Activated CD4-positive, alpha-beta T cell treated with anti-CD3 and anti-CD28 coated beads, Interleukin-2, amount 10 ng/mL, durations not matched to agents 7 days and 5 days (primary cell): ENCODE results near the gene LIN7C. TPM values are rescaled to one million over a fixed set of nuclear protein-coding genes. Genes with fewer than 3 reads are reported as not detected.

ENCODE experiments used
- CTCF ChIA-PET: fragments of 350-600 bp; sonication (Branson Sonifier 250); formaldehyde crosslinking; loops from one replicate; lab custom pipeline; 2021; ENCODE audit warnings: antibody characterized with exemption; lab: Charles Lee
- POLR2A ChIA-PET: fragments of 350-600 bp; sonication (Branson Sonifier 250); formaldehyde crosslinking; loops from one replicate; lab custom pipeline; 2021; ENCODE audit warnings: antibody characterized with exemption; lab: Charles Lee
- DNase-seq: peaks from one replicate; pipeline ENCODE4 v3.0.0-alpha.2; 2020
- H3K27ac Mint-ChIP-seq: one replicate; pipeline ENCODE4 v1.8.0; 2021; ENCODE audit warnings: mild to moderate bottlenecking, moderate library complexity, mixed read lengths
- H3K27me3 Mint-ChIP-seq: one replicate; pipeline ENCODE4 v1.8.0; 2021; ENCODE audit warnings: mixed read lengths
- H3K36me3 Mint-ChIP-seq: one replicate; pipeline ENCODE4 v1.8.0; 2021; ENCODE audit warnings: low read depth, mixed read lengths
- H3K4me1 Mint-ChIP-seq: one replicate; pipeline ENCODE4 v1.8.0; 2021; ENCODE audit warnings: mixed read lengths
- H3K4me3 Mint-ChIP-seq: one replicate; pipeline ENCODE4 v1.8.0; 2021; ENCODE audit warnings: mild to moderate bottlenecking, moderate library complexity, mixed read lengths
- H3K9me3 Mint-ChIP-seq: one replicate; pipeline ENCODE4 v1.8.0; 2021; ENCODE audit warnings: mixed read lengths
- total RNA-seq, 2 experiments: library from RNA; stranded (reverse); gene quantifications; one replicate each; pipeline ENCODE4 v1.2.3, GENCODE V29; 2021

LIN7C gene
- total RNA-seq, 2 experiments from 2014 or later = 22.3 to 24.5 TPM

GRCh38 chr11:27464909-27465308, 41.7 kb downstream of the LIN7C start:
- POLR2A ChIA-PET = no interaction called here
- Mint-ChIP-seq H3K27ac (no peak overlapping the region), H3K9me3 (no peaks in the 10 kb centered on the region), H3K4me1 (no peaks in the 10 kb centered on the region), H3K4me3 (no peak overlapping the region), H3K27me3 (peaks cover 17% of the 10 kb centered on the region), H3K36me3 (no peaks in the 10 kb centered on the region)
- DNase-seq = no peak
- CTCF ChIA-PET = interaction anchor here (0.5 to 0.8 kb wide), 2 partner anchors 21 to 269 kb away, joined by 3 read pairs; no protein-coding TSS in a partner anchor

GRCh38 chr11:27464289-27464696, 42.3 kb downstream of the LIN7C start:
- CTCF ChIA-PET = interaction anchor here (0.5 kb wide), 1 partner anchor 268 kb away, joined by 3 read pairs; no protein-coding TSS in a partner anchor

GRCh38 chr11:27462543-27462942, 44.0 kb downstream of the LIN7C start:
- Mint-ChIP-seq H3K27me3 (peaks cover 7% of the 10 kb centered on the region), H3K36me3 (no peaks in the 10 kb centered on the region), H3K4me3 (no peak overlapping the region), H3K4me1 (no peaks in the 10 kb centered on the region), H3K27ac (no peak overlapping the region), H3K9me3 (no peaks in the 10 kb centered on the region)
- ChIA-PET CTCF (no interaction called here), POLR2A (no interaction called here)
- DNase-seq = no peak

More at GRCh38 chr11:27464289-27464696, 42.3 kb downstream of the LIN7C start:
- peaks cover 11% of the 10 kb centered on the region for H3K27me3 Mint-ChIP-seq
- POLR2A ChIA-PET = no interaction called here
- H3K4me3 Mint-ChIP-seq = no peak overlapping the region
- DNase-seq = no peak
- H3K36me3 Mint-ChIP-seq = no peaks in the 10 kb centered on the region
- H3K4me1 Mint-ChIP-seq = no peaks in the 10 kb centered on the region
- H3K27ac Mint-ChIP-seq = no peak overlapping the region
- no peaks in the 10 kb centered on the region for H3K9me3 Mint-ChIP-seq

- Mint-ChIP-seq H3K9me3 (no peaks in the 10 kb centered on the region), H3K4me1 (no peaks in the 10 kb centered on the region), H3K27me3 (no peaks in the 10 kb centered on the region), H3K36me3 (no peaks in the 10 kb centered on the region), H3K4me3 (no peak overlapping the region), H3K27ac (no peak overlapping the region)
- POLR2A ChIA-PET = no interaction called here
- CTCF ChIA-PET = interaction anchor here (0.6 kb wide), 1 partner anchor 39 kb away, joined by 4 read pairs; no protein-coding TSS in a partner anchor
- DNase-seq = no peak
Observed at GRCh38 chr11:27460158-27460978, 46.2 kb downstream of the LIN7C start.

DNA sequence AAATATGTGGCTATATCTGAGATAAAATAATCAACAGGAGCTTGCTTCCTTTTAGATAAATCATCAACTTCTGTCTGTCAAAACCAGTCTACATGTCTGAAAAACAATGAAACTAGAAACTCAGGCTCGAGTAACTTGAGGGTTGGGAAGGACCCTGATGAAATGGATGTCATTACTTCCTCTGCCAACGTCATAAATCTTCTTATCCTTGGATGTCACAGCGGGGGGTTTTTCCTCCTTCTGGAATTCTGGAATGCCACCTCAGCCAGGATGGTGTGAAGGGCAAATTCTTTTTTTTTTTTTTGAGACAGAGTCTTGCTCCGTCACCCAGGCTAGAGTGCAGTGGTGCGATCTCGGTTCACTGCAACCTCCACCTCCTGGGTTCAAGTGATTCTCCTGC, 47.4 kb downstream of the LIN7C start:
- no peaks in the 10 kb centered on the region for H3K4me1 Mint-ChIP-seq
- ChIA-PET CTCF (no interaction called here), POLR2A (no interaction called here)
- no peak for DNase-seq
- no peaks in the 10 kb centered on the region for H3K9me3 Mint-ChIP-seq
- H3K27ac Mint-ChIP-seq = no peak overlapping the region
- no peaks in the 10 kb centered on the region for H3K27me3 Mint-ChIP-seq
- H3K4me3 Mint-ChIP-seq = no peak overlapping the region
- H3K36me3 Mint-ChIP-seq = no peaks in the 10 kb centered on the region

GRCh38 chr11:27458182-27458581, 48.4 kb downstream of the LIN7C start:
- DNase-seq = no peak
- ChIA-PET CTCF (no interaction called here), POLR2A (no interaction called here)
- Mint-ChIP-seq H3K4me1 (no peaks in the 10 kb centered on the region), H3K36me3 (no peaks in the 10 kb centered on the region), H3K9me3 (no peaks in the 10 kb centered on the region), H3K27me3 (no peaks in the 10 kb centered on the region), H3K4me3 (no peak overlapping the region), H3K27ac (no peak overlapping the region)

DNA sequence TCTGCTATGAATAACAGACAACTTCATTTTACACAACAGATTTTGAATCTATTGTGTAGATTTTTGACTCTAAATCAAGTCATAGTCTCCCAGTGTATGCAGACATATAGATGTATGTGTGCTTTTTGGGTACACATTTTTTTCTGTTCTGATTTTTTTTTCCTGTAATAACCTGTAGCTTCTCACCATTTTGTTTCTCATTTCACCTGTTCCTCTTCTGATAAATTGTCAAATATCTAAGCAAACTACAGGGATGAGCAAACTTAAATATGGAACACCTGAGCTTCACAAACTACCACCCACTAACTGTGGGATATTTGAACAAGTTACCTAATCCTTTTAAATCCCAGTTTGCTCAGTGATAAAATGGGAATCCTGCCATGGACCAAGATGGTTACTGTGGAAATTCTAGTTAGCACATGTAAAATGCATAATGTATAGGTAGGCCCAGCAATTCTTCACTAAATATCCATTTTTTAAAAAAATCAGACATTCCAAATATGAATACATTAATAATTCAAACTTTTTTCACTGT, 49.7 kb downstream of the LIN7C start:
- H3K4me3 Mint-ChIP-seq = no peak overlapping the region
- ChIA-PET POLR2A (interaction anchor here (0.8 kb wide), 1 partner anchor 12 kb away, joined by 3 read pairs; no protein-coding TSS in a partner anchor), CTCF (no interaction called here)
- no peak overlapping the region for H3K27ac Mint-ChIP-seq
- DNase-seq = no peak
- H3K9me3 Mint-ChIP-seq = no peaks in the 10 kb centered on the region
- no peaks in the 10 kb centered on the region for H3K36me3 Mint-ChIP-seq
- H3K4me1 Mint-ChIP-seq = no peaks in the 10 kb centered on the region
- H3K27me3 Mint-ChIP-seq = no peaks in the 10 kb centered on the region

DNA sequence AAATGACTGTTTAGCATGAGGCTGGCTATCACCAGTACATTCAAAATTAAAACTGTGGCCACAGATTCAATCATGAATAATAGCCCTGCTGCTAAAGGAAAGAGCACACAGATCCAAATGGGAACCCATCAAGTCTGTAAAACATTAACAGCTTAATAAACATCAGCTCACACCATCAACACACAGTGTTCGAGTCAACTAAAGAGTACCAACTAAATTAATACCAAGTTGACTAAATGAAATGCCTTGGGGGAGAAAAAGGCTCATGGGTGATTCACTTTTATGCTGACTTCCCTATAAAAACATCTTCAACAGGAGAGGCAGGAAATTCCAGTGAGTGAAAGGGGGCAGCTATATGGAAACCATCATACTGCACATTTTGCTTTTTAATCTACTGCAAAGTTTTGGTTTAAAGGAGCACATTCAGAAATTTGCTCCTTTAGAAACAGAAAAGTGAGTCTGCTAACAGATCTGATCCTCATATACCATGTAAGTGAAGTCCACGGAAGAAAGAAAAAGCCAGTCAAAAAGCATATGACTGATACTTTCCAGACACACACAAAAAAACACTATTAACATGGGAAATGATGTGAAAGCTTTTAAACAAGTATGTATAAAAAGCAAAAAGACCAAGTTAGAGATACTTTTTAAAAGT, 50.3 kb downstream of the LIN7C start:
- Mint-ChIP-seq H3K27me3 (no peaks in the 10 kb centered on the region), H3K9me3 (no peaks in the 10 kb centered on the region), H3K4me1 (no peaks in the 10 kb centered on the region), H3K4me3 (no peak overlapping the region), H3K36me3 (no peaks in the 10 kb centered on the region), H3K27ac (no peak overlapping the region)
- ChIA-PET POLR2A (interaction anchor here (0.8 kb wide), 1 partner anchor 12 kb away, joined by 3 read pairs; no protein-coding TSS in a partner anchor), CTCF (interaction anchor here (0.6 kb wide), 1 partner anchor 16 kb away, joined by 3 read pairs; no protein-coding TSS in a partner anchor)
- no peak for DNase-seq

- no peak for DNase-seq
- Mint-ChIP-seq H3K9me3 (no peaks in the 10 kb centered on the region), H3K4me3 (no peak overlapping the region), H3K27me3 (no peaks in the 10 kb centered on the region), H3K36me3 (no peaks in the 10 kb centered on the region), H3K27ac (no peak overlapping the region), H3K4me1 (no peaks in the 10 kb centered on the region)
- ChIA-PET CTCF (interaction anchor here (0.6 kb wide), 1 partner anchor 16 kb away, joined by 3 read pairs; no protein-coding TSS in a partner anchor), POLR2A (no interaction called here)
Observed at GRCh38 chr11:27455667-27456066, 50.9 kb downstream of the LIN7C start.

DNA sequence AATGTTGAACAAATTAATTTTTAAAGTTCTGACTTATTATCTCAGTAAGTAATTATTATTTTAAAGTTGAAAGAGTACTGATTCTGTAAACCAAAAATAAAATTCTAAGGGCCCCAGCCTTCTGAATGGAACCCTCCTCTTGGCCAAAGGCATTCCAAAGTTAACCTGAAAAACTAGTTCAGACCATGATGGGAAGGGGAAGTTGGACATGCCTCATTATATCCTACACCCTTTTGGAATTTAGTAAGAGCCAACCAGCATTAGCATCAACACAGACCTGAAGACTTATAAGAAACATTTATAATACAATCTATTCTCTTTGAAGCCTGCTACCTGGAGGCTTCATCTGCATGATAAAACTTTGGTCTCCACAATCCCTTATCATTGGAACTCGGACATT, 52.9 kb downstream of the LIN7C start:
- Mint-ChIP-seq H3K36me3 (no peaks in the 10 kb centered on the region), H3K4me1 (no peaks in the 10 kb centered on the region), H3K27ac (no peak overlapping the region), H3K27me3 (no peaks in the 10 kb centered on the region), H3K4me3 (no peak overlapping the region), H3K9me3 (no peaks in the 10 kb centered on the region)
- ChIA-PET CTCF (no interaction called here), POLR2A (no interaction called here)
- DNase-seq = no peak

GRCh38 chr11:27452147-27452546, 54.4 kb downstream of the LIN7C start:
- Mint-ChIP-seq H3K36me3 (no peaks in the 10 kb centered on the region), H3K27me3 (no peaks in the 10 kb centered on the region), H3K27ac (no peak overlapping the region), H3K4me1 (no peaks in the 10 kb centered on the region), H3K4me3 (no peak overlapping the region), H3K9me3 (no peaks in the 10 kb centered on the region)
- POLR2A ChIA-PET = interaction anchor here (0.6 kb wide), 1 partner anchor 868 kb away, joined by 3 read pairs; no protein-coding TSS in a partner anchor
- CTCF ChIA-PET = interaction anchor here (0.6 to 0.7 kb wide), 2 partner anchors 61 to 72 kb away, joined by 3 read pairs; no protein-coding TSS in a partner anchor
- no peak for DNase-seq

DNA sequence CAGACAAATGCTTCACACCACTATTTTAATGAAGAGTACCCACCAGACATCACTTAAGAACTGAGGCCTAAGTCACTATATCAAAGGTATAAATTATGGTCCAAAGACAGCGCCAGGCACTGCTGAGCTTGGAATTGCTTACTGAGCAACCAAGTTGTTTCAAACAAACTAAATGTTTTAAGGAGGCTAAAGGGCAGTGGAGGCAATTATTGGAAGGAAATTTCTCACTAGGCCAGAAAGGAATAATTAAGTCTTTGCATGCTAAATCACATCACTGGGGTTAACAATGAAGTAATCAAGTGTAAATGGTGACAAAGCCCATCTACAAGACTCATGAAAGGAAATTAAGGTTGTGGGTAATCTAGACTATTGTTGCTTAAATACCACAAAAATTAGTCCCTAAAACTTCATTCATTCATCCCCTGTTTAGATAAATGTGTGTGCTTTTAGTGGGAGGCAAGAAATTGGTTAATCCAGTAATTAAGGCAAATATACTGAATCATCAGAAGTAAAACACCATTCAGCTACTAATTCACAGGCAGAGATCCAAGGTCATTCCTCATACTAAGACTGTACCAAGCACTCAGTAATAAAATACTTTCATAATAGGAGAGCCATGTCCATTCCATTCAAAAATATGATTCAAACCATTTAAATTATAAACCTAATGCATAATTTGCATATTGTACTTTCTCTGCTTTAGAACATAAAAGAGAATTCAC, 55.2 kb downstream of the LIN7C start:
- Mint-ChIP-seq H3K27ac (no peak overlapping the region), H3K4me1 (no peaks in the 10 kb centered on the region), H3K9me3 (no peaks in the 10 kb centered on the region), H3K36me3 (no peaks in the 10 kb centered on the region), H3K27me3 (no peaks in the 10 kb centered on the region), H3K4me3 (no peak overlapping the region)
- DNase-seq = no peak
- ChIA-PET CTCF (no interaction called here), POLR2A (interaction anchor here (0.6 kb wide), 1 partner anchor 869 kb away, joined by 3 read pairs; no protein-coding TSS in a partner anchor)
